ENCODE data around the gene TEX38.

- TF ChIP-seq EZH2 (IDR thresholded peaks at IDR 0.05; ENCODE audit: low read length, unreplicated experiment) (no peak), CTCF (conservative IDR thresholded peaks at IDR 0.05; ENCODE audit: low read depth, low read length) (no peak), EZH2phosphoT487 (IDR thresholded peaks at IDR 0.05; ENCODE audit: borderline replicate concordance, low read length) (no peak)
Measured at GRCh38 chr1:46665983-46666382, 5.7 kb upstream of the TEX38 start.
